HG03139 (cell line): ENCODE data around the gene GCN1.
"Not testable (repeated sequence)": the region's sequence is repeated elsewhere in the genome, so short reads cannot be mapped to it uniquely, and the experiment has no call there.

ENCODE experiments used
- ATAC-seq: cut with Tn5 transposase; IDR thresholded peaks from one replicate; pipeline ENCODE4 v1.9.1; 2021; ENCODE audit not compliant: unreplicated experiment

The GCN1 gene

DNA sequence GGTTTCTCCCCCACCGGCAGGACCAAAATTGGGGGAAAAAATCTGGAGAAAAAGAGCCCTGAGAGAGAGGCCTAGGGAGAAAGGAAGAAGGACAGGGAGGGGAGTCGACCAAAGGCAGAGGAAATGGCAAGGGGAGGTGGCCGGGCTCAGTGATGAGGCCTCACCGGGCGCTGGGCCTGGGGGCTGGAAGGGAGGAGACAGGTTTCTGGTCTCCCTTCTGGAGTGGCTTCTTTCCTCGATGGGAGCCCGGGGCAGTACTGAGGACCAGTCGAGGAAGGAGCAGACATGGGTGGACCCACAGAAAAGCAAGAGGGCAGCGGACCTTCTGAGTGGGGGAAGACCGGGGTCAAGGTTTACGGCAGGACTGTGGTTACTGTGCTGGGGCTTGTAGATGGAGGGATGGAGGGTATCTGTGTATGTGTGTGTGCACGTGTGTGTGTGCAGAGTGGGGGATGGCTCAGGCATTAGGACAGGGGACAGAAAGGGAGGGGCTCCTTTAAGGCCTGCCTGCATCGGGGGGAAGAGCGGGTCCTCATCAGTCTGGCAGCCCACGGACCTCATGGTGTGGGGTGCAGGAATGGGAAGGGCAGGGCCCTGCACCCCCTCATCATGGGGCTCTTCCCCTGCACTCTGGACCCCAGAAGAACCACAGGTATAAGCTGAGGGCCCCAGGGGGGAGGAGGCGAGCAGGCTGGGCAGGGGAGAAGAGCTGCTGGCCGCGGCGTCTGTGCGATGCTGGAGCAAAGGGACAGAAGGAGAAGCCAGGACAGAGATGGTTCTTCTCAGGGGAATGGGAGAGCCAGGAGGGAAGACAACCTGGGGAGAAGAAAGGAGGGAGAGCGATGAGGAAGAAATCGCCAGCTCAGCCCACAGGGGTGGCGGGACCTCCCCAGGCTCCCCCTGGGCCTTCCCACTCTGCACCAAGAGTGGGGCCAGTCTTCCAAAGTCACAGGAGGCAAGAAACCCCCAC is 21.5 kb upstream of the GCN1 start:
- ATAC-seq = no peak

DNA sequence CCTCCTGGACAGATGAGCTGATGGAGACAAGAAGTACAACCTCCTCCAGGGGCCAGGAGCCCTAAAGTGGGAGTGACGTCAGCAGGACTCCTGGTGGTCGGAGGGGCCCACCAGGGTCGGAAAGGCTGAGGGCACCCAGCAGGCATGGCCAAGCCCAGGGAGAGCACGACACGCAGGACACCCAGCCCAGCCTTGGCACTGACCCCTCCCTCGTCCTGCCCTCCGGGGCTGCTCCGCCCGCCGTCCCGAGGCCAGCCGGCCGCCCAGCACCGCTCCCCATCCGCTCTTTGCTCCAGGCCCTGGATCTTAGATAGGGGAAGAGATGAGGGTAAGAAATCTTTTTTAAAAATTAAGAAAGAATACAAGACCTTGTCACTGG is 20.8 kb upstream of the GCN1 start:
- ATAC-seq = no peak

DNA sequence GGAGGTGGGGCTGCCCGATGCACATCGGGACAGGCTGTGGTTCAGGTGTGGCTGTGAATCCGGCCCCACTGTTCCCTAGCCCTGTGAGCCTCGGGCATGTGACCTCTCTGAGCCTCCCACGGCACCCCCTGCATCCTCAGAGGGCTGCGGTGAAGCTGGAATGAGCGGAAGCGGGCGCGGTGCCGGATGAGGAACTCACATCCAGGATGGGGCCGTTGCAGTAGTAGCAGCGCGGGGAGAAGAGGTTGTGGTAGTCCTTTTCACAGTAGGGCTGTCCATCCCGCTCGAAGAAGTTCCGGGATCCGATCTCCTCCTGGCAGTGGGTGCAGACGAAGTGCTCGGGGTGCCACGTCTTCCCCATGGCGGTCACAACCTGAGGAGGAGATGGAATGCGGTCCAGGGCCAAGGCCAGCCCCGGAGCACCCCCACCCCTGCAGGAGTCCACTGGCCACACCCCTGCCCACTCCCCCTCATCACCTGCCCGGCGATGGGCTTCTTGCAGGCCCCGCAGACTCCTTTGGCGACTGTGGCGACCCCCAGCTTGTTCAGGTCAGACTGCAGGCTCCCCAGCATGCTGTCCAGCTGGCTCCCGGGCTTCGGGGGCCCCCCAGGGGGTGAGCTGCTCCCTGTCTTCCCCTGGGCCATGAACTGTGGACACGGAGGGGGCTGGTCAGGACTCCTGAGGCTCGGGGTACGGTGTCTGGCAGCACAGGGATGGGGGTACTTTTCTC is 20.3 kb upstream of the GCN1 start:
- no peak for ATAC-seq

- ATAC-seq = no peak
Observed at GRCh38 chr12:120213758-120214157, 19.2 kb upstream of the GCN1 start.

GRCh38 chr12:120213182-120213581 is 18.7 kb upstream of the GCN1 start:
- ATAC-seq = not testable (repeated sequence)

- no peak for ATAC-seq
Observed at GRCh38 chr12:120212301-120212700, 17.8 kb upstream of the GCN1 start.

DNA sequence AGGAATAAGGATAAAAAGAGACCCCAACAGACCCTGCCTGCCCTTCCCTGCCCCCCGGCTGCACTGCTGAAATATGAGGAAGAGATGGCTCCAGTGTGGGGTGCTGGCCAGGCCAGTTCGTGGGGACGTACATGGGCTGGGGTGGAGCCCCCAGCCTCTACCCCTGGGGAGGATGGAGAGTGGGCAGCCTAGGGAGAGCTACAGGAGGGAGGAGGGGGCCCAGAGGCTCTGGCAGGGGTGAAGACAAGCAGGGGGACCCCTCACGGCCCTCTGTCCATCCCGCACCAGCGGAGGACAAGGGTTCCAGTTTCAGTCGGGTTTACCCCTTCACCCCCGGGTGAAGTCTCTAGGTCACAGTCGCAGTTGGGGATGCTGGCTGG is 17.4 kb upstream of the GCN1 start:
- no peak for ATAC-seq

DNA sequence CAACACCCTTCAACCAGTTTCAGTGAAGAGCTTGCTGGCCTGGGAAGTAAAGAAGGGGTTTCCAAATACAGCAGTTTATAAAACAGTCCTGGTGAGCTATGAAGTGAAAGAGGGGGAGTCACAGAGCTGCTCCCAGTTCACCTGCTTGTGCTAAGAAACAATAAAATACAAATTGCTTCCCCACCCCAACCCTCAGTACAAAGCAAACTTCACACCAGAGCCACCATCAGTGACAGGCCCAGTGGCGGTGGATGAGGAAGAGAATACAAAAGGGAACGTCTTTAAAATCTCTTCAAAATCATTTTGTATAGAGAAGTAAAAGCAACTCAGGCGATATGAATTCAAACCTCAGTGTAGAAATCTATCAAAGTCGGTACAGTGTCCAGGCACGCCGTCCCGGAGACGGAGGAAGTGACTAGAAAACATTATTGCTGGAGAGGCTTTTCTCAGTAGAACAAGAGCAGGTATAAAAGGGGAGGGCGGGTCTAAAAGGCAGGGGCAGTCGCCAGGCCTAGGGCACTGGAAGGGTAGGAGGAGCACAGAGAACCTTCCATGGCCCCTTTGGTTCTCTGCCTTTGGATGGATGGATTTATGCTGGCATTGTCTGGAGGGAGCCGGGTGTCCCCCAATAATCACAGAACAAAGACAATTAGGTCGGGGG is 16.9 kb upstream of the GCN1 start:
- no peak for ATAC-seq

- no peak for ATAC-seq
Observed at GRCh38 chr12:120209851-120210250, 15.3 kb upstream of the GCN1 start.

- no peak for ATAC-seq
Observed at GRCh38 chr12:120207227-120207626, 12.7 kb upstream of the GCN1 start.

DNA sequence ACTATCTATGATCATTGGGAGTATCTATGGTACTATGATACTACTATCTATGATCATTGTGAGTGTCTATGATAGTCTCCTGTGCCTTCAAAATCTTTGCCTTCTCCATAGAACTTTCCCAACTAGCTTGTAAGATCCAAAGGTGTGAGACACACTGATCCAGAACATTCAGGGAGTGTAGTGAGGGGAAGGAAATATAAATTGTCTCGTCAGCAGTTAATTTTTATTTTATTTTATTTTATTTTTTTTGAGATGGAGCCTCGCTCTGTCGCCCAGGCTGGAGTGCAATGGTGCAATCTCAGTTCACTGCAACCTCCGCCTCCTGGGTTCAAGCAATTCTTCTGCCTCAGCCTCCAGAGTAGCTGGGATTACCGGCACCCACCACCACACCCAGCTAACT is 12.3 kb upstream of the GCN1 start:
- ATAC-seq = not testable (repeated sequence)

DNA sequence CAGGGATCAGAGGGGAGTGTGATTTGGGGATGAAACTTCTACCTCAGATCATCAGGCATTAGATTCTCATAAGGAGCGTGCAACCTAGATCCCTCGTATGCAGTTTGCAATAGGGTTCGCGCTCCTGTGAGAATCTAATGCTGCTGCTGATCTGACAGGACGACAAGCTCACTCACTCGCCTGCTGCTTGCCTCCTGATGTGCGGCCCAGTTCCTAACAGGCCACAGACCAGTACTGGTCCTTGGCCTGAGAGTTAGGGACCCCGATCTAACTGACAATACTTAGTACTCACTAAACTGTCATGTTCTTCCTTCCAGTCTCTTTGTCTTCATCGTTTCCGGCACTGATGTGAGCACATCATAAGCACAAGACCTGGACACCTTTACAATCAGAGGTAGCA is 11.7 kb upstream of the GCN1 start:
- ATAC-seq = no peak

DNA sequence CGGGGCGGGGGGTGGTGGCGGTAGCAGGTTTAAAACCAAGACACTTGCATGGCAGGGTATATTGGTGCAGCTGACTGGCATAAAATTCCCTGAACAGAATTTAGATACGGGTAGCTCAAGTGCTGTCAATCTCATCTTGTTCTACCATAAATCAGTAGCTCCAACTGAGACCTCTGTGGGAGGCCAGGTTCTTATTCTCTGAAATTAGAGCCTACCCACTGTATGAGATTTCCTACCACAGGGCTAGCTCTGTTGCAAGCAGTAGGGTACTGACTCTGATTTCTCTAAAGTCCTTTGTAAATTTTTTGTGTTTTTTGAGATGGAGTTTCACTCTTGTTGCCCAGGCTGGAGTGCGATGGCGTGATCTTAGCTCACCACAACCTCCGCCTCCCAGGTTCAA is 9.7 kb upstream of the GCN1 start:
- ATAC-seq = no peak

DNA sequence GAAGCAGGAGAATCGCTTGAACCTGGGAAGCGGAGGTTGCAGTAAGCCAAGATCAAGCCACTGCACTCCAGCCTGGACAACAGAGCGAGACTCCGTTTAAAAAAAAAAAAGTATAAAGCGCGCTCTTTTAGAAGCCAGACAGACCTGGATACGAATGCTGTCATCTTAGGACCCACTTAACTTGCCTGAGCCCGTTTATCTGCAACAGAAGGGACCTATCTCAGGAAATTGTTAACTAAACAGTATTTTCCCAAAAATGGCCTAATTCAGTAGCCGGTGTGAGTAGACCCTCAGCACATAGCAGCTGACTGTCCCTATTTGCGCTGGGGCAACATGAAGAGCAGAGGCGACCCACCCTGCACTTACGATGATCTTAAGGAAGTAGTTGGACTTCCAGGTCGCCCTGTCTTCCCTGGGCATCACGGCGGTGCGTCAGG is 5.9 kb upstream of the GCN1 start:
- no peak for ATAC-seq

GRCh38 chr12:120199595-120200306 is 5.2 kb upstream of the GCN1 start:
- ATAC-seq = no peak

- ATAC-seq = no peak
Observed at GRCh38 chr12:120199025-120199424, 4.5 kb upstream of the GCN1 start.

DNA sequence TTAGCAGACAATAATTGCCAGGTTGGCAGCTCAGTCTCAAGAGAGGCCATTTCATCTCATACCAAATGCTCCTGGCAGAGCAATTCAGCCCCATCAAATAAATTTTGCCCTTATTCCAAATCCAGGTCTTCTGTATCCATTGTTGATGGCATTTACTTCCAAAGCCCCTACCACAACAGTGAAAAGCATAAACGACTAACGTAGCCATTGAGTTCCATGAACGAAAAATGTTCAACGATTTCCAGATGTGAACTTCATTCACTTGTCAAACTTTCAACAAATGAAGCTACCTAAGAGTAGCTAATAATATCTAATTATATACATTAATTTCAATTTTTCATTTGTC is 3.0 kb upstream of the GCN1 start:
- ATAC-seq = no peak

DNA sequence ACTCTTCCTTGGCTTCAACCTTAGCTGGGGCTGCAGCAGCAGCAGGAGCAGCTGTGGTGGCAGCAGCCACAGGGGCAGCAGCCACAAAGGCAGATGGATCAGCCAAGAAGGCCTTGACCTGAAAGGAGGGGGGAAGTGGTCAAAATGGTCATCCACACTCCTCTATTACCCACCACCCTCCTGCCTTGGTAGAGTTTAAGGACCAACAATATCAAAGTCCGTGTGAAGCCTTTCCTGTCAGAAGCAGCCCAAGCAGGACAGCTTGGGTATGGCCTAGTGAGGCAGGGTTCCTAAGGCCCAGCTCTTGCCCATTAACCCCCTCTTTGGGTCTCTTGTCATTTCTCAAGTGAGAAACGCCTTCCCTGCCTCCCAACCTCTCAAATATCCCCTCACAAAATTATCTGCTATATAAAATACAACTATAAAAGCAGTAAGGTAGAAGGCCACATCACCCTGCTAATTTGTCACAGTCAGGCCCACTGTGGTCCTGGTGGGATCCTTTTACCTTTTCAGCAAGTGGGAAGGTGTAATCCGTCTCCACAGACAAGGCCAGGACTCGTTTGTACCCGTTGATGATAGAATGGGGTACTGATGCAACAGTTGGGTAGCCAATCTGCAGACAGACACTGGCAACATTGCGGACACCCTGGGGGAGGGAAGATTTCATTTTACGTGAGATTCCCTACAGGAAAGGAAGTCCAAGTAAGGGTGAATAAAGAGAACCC is 2.5 kb upstream of the GCN1 start:
- not testable (repeated sequence) for ATAC-seq

- no peak for ATAC-seq
Observed at GRCh38 chr12:120196363-120196762, 1.8 kb upstream of the GCN1 start.

DNA sequence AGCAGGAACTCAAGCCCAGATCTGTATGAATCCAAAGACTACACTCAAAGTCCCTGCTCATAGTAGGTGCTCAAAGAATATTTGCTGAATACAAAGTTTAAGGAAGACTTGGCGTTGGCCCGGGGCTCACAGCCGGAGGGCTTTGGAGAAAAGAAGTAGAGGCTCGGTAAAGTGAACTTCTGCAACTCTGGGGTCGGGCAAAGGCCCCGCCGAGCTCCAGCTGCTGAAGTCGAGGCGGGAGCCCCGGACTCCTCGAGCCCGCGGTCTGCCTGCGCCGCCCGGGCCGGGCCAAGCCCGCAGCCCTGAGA is 335 bp downstream of the GCN1 start:
- ATAC-seq = no peak

GRCh38 chr12:120193286-120193685 is 1.2 kb downstream of the GCN1 start:
- ATAC-seq = not testable (repeated sequence)
